A549 (cell line): Measurements from ENCODE around the gene TMEM168. TPM values are rescaled to one million over a fixed set of nuclear protein-coding genes. Genes with fewer than 3 reads are reported as not detected.

ENCODE experiments used
- ATAC-seq, 2 experiments: fragments of 200-7000 bp in 1 of 2; fragments of >200 bp in 1 of 2; cut with Nextera tagmentation in 1 of 2; cut with Tn5 transposase in 1 of 2; 3 replicates each; pipeline versions ENCODE4 v1.8.0 to v1.9.1; 2018 to 2020; ENCODE audit warnings: mild to moderate bottlenecking in 1 of 2, moderate library complexity in 1 of 2
- CTCF ChIA-PET: fragments of 300-600 bp; sonication (Branson Sonifier 250); formaldehyde crosslinking; extraction: SDS; loops from one replicate; lab custom pipeline; 2021; ENCODE audit warnings: antibody characterized with exemption, inconsistent platforms; lab: Yijun Ruan, JAX
- POLR2A ChIA-PET: fragments of 350-600 bp; formaldehyde crosslinking; extraction: SDS; loops from one replicate; lab custom pipeline; 2021; ENCODE audit warnings: antibody characterized with exemption, inconsistent platforms; lab: Yijun Ruan, JAX
- DNase-seq, 2 experiments: peaks; one replicate each; pipeline versions ENCODE4 v3.0.0 to v3.0.0-alpha.2; 2011 to 2016; ENCODE audit warnings: low read depth in 1 of 2, low spot score in 1 of 2
- FAIRE-seq: peaks from 2 replicates; lab custom pipeline; 2011; peaks lifted over from hg19 to GRCh38; lab: Jason Lieb, UNC
- H3K27ac ChIP-seq, 2 experiments: fragments of >200 bp; sonication (Bioruptor Twin); formaldehyde crosslinking; 3 replicates each; pipeline ENCODE4 v1.5.1; 2016 to 2017
- H3K4me1 ChIP-seq: fragments of >200 bp; sonication (Bioruptor Twin); formaldehyde crosslinking; 3 replicates; pipeline ENCODE4 v1.6.1; 2016
- H3K4me2 ChIP-seq: fragments of >200 bp; sonication (Bioruptor Twin); formaldehyde crosslinking; 3 replicates; pipeline ENCODE4 v1.6.1; 2016
- H3K4me3 ChIP-seq: fragments of >200 bp; sonication (Bioruptor Twin); formaldehyde crosslinking; 3 replicates; pipeline ENCODE4 v1.5.1; 2016
- H3K9me3 ChIP-seq: fragments of >200 bp; sonication (Bioruptor Twin); formaldehyde crosslinking; 3 replicates; pipeline ENCODE4 v1.6.1; 2016
- CBX2 ChIP-seq: fragments of 200-600 bp; sonication (generic); IDR thresholded peaks from 2 replicates; pipeline ENCODE4 v1.6.1; 2016; ENCODE audit warnings: low read depth, mild to moderate bottlenecking, borderline replicate concordance
- CEBPB ChIP-seq, 2 experiments: fragments of >200 bp in 1 of 2; sonication (Bioruptor Twin) in 1 of 2; formaldehyde crosslinking in 1 of 2; IDR thresholded peaks; 2 replicates each; pipeline ENCODE4 v1.6.1; 2012 to 2016
- CHD2 ChIP-seq: fragments of 150-350 bp; IDR thresholded peaks from 2 replicates; pipeline ENCODE4 v1.6.1; 2014; ENCODE audit warnings: low read length; ENCODE audit not compliant: partially characterized antibody
- CHD4 ChIP-seq: fragments of 200-600 bp; sonication (generic); IDR thresholded peaks from 2 replicates; pipeline ENCODE4 v1.6.1; 2016; ENCODE audit warnings: antibody characterized with exemption, mild to moderate bottlenecking, borderline replicate concordance
- ELK1 ChIP-seq: fragments of 150-350 bp; IDR thresholded peaks from 2 replicates; pipeline ENCODE4 v1.6.1; 2014; ENCODE audit warnings: low read depth, mild to moderate bottlenecking, low read length
- FOSL2 ChIP-seq, 2 experiments: fragments of 450-650 bp in 1 of 2; fragments of >200 bp in 1 of 2; sonication (Bioruptor Twin) in 1 of 2; formaldehyde crosslinking; IDR thresholded peaks; 2 replicates each; pipeline versions ENCODE4 v1.5.0 to v1.6.1; 2016 to 2020; ENCODE audit warnings: mild to moderate bottlenecking in 1 of 2, moderate library complexity in 1 of 2
- GATA3 ChIP-seq: IDR thresholded peaks from 2 replicates; pipeline ENCODE4 v1.6.1; 2012; ENCODE audit warnings: borderline replicate concordance
- HDAC2 ChIP-seq: fragments of 200-600 bp; sonication (generic); IDR thresholded peaks from 2 replicates; pipeline ENCODE4 v1.6.1; 2016
- HMGXB4 ChIP-seq: fragments of 250-450 bp; sonication (Bioruptor Pico); IDR thresholded peaks from 2 replicates; pipeline ENCODE4 v1.5.0; 2021; ENCODE audit warnings: mild to moderate bottlenecking, moderate library complexity, borderline replicate concordance
- HOXA7 ChIP-seq: fragments of 250-450 bp; sonication (Bioruptor Pico); IDR thresholded peaks from 2 replicates; pipeline ENCODE4 v1.5.0; 2020; ENCODE audit warnings: mild to moderate bottlenecking, moderate library complexity
- JUN ChIP-seq, 2 experiments: fragments of >200 bp; sonication (Bioruptor Twin); formaldehyde crosslinking; IDR thresholded peaks; 2 replicates in 1 of 2; 3 replicates in 1 of 2; pipeline ENCODE4 v1.6.1; 2016 to 2017
- JUNB ChIP-seq: fragments of >200 bp; sonication (Bioruptor Twin); formaldehyde crosslinking; IDR thresholded peaks from 2 replicates; pipeline ENCODE4 v1.6.1; 2016
- KDM1A ChIP-seq: fragments of 200-600 bp; sonication (generic); IDR thresholded peaks from 2 replicates; pipeline ENCODE4 v1.6.1; 2016; ENCODE audit warnings: low read depth, mild to moderate bottlenecking
- KDM5A ChIP-seq: fragments of 200-600 bp; sonication (generic); IDR thresholded peaks from 2 replicates; pipeline ENCODE4 v1.6.1; 2016; ENCODE audit warnings: antibody characterized with exemption, mild to moderate bottlenecking
- MYC ChIP-seq: IDR thresholded peaks from 2 replicates; pipeline ENCODE4 v1.6.1; 2012; ENCODE audit warnings: mild to moderate bottlenecking, inconsistent platforms, low read length, improper control_type of control experiment, borderline replicate concordance
- NPAS2 ChIP-seq: fragments of 250-450 bp; sonication (Bioruptor Pico); IDR thresholded peaks from 2 replicates; pipeline ENCODE4 v1.8.0; 2022; ENCODE audit warnings: mild to moderate bottlenecking, moderate library complexity, borderline replicate concordance
- PHF8 ChIP-seq: fragments of 200-600 bp; sonication (generic); IDR thresholded peaks from 2 replicates; pipeline ENCODE4 v1.6.1; 2016; ENCODE audit warnings: low read depth, mild to moderate bottlenecking, antibody characterized with exemption, moderate library complexity, borderline replicate concordance
- POLR2A ChIP-seq: IDR thresholded peaks from 2 replicates; pipeline ENCODE4 v1.6.1; 2012; ENCODE audit warnings: mild to moderate bottlenecking, low read length
- RAD21 ChIP-seq, 2 experiments: fragments of >200 bp in 1 of 2; sonication (Bioruptor Twin) in 1 of 2; formaldehyde crosslinking in 1 of 2; IDR thresholded peaks in 1 of 2; conservative IDR thresholded peaks in 1 of 2; 2 replicates in 1 of 2; 3 replicates in 1 of 2; pipeline ENCODE4 v1.6.1; 2012 to 2018; ENCODE audit warnings: inconsistent platforms in 1 of 2
- REST ChIP-seq: fragments of 200-600 bp; sonication (generic); IDR thresholded peaks from 2 replicates; pipeline ENCODE4 v1.6.1; 2016; ENCODE audit warnings: antibody characterized with exemption, mild to moderate bottlenecking, moderate library complexity
- RFX5 ChIP-seq: fragments of 450-650 bp; IDR thresholded peaks from 2 replicates; pipeline ENCODE4 v1.7.1; 2014; ENCODE audit warnings: antibody characterized with exemption, mild to moderate bottlenecking, moderate library complexity
- RNF2 ChIP-seq: fragments of 200-600 bp; sonication (generic); IDR thresholded peaks from 2 replicates; pipeline ENCODE4 v1.6.1; 2016; ENCODE audit warnings: low read depth, mild to moderate bottlenecking, antibody characterized with exemption, moderate library complexity, borderline replicate concordance
- SREBF2 ChIP-seq: fragments of 450-650 bp; IDR thresholded peaks from 2 replicates; pipeline ENCODE4 v1.6.1; 2014; ENCODE audit warnings: mild to moderate bottlenecking, moderate library complexity
- TFCP2L1 ChIP-seq: fragments of 250-450 bp; sonication (Bioruptor Pico); IDR thresholded peaks from 2 replicates; pipeline ENCODE4 v1.5.0; 2021; ENCODE audit warnings: mild to moderate bottlenecking
- ZFP36 ChIP-seq: fragments of 450-650 bp; IDR thresholded peaks from 2 replicates; pipeline ENCODE4 v1.6.1; 2014; ENCODE audit warnings: borderline replicate concordance; ENCODE audit not compliant: partially characterized antibody
- ZSCAN20 ChIP-seq: fragments of 250-450 bp; sonication (Bioruptor Pico); IDR thresholded peaks from 2 replicates; pipeline ENCODE4 v1.8.0; 2022; ENCODE audit warnings: mild to moderate bottlenecking, moderate library complexity
- WGBS: methylation state at CpG from one replicate; pipeline ENCODE4 v1.1.6; 2017; ENCODE audit errors: missing lambda C conversion rate; 5-methylcytosine and 5-hydroxymethylcytosine counted together
- polyA plus RNA-seq, 4 experiments: library from polyadenylated mRNA; depleted of rRNA in 3 of 4; stranded (reverse); fragments of >200 nt; fragmentation: RNase III in 1 of 4; extraction: RNeasy Plus Mini Kit Qiagen cat#74134 plus additional on column Dnase treatment in 1 of 4; gene quantifications; 2 replicates in 3 of 4; 3 replicates in 1 of 4; pipeline ENCODE4 v1.2.3, GENCODE V29; 2011 to 2017

The TMEM168 gene
- polyA plus RNA-seq, 2 of the 4 experiments (the other 2 are of a cell fraction): 11.4 to 40.0 TPM

- ChIA-PET POLR2A (no interaction called here), CTCF (no interaction called here)
- DNase-seq (no peak), ATAC-seq (no peak), FAIRE-seq (no peak)
- H3K4me1 ChIP-seq: no peaks in the 10 kb centered on the region
- H3K9me3 ChIP-seq: no peaks in the 10 kb centered on the region
- no peak overlapping the region for H3K27ac ChIP-seq
- no peak for TF ChIP-seq SREBF2
- no peak for TF ChIP-seq KDM1A
- TF ChIP-seq FOSL2 (IDR thresholded peaks at IDR 0.05): no peak
- no peak for TF ChIP-seq FOSL2 (CRISPR knock-in tag; IDR thresholded peaks at IDR 0.05)
- TF ChIP-seq HDAC2: no peak
- TF ChIP-seq RFX5: no peak
- TF ChIP-seq CHD2: no peak
- no peak for TF ChIP-seq RAD21 (conservative IDR thresholded peaks at IDR 0.05 in 1 of 2, IDR thresholded peaks at IDR 0.05 in 1 of 2)
- TF ChIP-seq REST: no peak
- no peak for TF ChIP-seq KDM5A
- TF ChIP-seq TFCP2L1 (CRISPR knock-in tag): no peak
- no peak for TF ChIP-seq CHD4
- TF ChIP-seq JUN (IDR thresholded peaks at IDR 0.05): no peak
- no peak for TF ChIP-seq PHF8
- no peak for TF ChIP-seq RNF2
- no peak for TF ChIP-seq HOXA7
- TF ChIP-seq, all 56 proteins: peak for 0
- Histone ChIP-seq H3K4me2 (no peak overlapping the region), H3K4me3 (no peak overlapping the region)
- 53% methylated on average over 3 of the region's 3 CpGs for WGBS
Measured at GRCh38 chr7:112802406-112802805, 12.2 kb upstream of the TMEM168 start.

- ChIA-PET CTCF (no interaction called here), POLR2A (no interaction called here)
- H3K4me1 ChIP-seq: no peaks in the 10 kb centered on the region
- H3K4me2 ChIP-seq: no peak overlapping the region
- no peak overlapping the region for H3K4me3 ChIP-seq
- no peak for FAIRE-seq
- ATAC-seq: no peak
- no peak for TF ChIP-seq CBX2
- TF ChIP-seq FOSL2 (IDR thresholded peaks at IDR 0.05): no peak
- TF ChIP-seq FOSL2 (CRISPR knock-in tag; IDR thresholded peaks at IDR 0.05): no peak
- TF ChIP-seq MYC: no peak
- no peak for TF ChIP-seq JUNB
- TF ChIP-seq ZFP36: no peak
- no peak for DNase-seq
- 31% methylated on average over 2 of the region's 2 CpGs for WGBS
- no peaks in the 10 kb centered on the region for H3K9me3 ChIP-seq
- no peak overlapping the region for H3K27ac ChIP-seq
Measured at GRCh38 chr7:112800486-112800885, 10.3 kb upstream of the TMEM168 start.

- no peak for FAIRE-seq
- no peaks in the 10 kb centered on the region for H3K4me1 ChIP-seq
- no peak for DNase-seq
- ChIA-PET CTCF (interaction anchor here (0.9 kb wide), 1 partner anchor 33 kb away, joined by 3 read pairs; no protein-coding TSS in a partner anchor), POLR2A (interaction anchor here (1.7 kb wide), 1 partner anchor 10 kb away, joined by 6 read pairs; the partner anchor contains the start of gene TMEM168)
- TF ChIP-seq GATA3 (no peak), CEBPB (IDR thresholded peaks at IDR 0.05) (no peak), PHF8 (no peak), FOSL2 (IDR thresholded peaks at IDR 0.05) (no peak), FOSL2 (CRISPR knock-in tag; IDR thresholded peaks at IDR 0.05) (no peak), POLR2A (no peak), ZSCAN20 (CRISPR knock-in tag) (no peak), NPAS2 (CRISPR knock-in tag) (no peak), HMGXB4 (CRISPR knock-in tag) (no peak), ELK1 (no peak)
- no peak overlapping the region for H3K4me2 ChIP-seq
- no peak for ATAC-seq
- WGBS: 42% methylated on average over 3 of the region's 3 CpGs
- no peak overlapping the region for H3K4me3 ChIP-seq
- no peak overlapping the region for H3K27ac ChIP-seq
- no peaks in the 10 kb centered on the region for H3K9me3 ChIP-seq
Measured at GRCh38 chr7:112799448-112800120, 9.4 kb upstream of the TMEM168 start.
